Measurements from ENCODE around the gene STEAP2. TPM values are rescaled to one million over a fixed set of nuclear protein-coding genes. Genes with fewer than 3 reads are reported as not detected.

The STEAP2 gene
- total RNA-seq, 1 experiment from 2014 or later, result 13.4 TPM

GRCh38 chr7:90169891-90170290, 41.6 kb upstream of the STEAP2 start:
- no peaks in the 10 kb centered on the region; a peak in 2 of 4 replicates for H3K9me3 ChIP-seq (ENCODE audit: control insufficient read depth in 1 of 2, insufficient read depth in 1 of 2, low read depth in 1 of 2, low read length in 2 of 2)
- H3K27ac ChIP-seq (ENCODE audit: low read depth, low read length), result no peak overlapping the region
- ChIA-PET POLR2A (no interaction called here), RAD21 (ENCODE audit: low non-redundant PET in 1 of 2, low total read pairs in 2 of 2, uncharacterized antibody in 2 of 2, unreplicated experiment in 2 of 2) (no interaction called here), CTCF (no interaction called here)
- no peaks in the 10 kb centered on the region for H4K20me1 ChIP-seq (ENCODE audit: insufficient read depth)
- no peaks in the 10 kb centered on the region for H3K27me3 ChIP-seq (ENCODE audit: insufficient read depth, low read length)
- BruUV-seq (replicated peaks), result no TSS peak
- TF ChIP-seq EGR1 (IDR thresholded peaks at IDR 0.05; ENCODE audit: low read depth) (no peak), REST (IDR thresholded peaks at IDR 0.05; ENCODE audit: low read depth) (no peak), POLR2AphosphoS5 (IDR thresholded peaks at IDR 0.05; ENCODE audit: low read depth, low read length) (no peak), POLR2A (IDR thresholded peaks at IDR 0.05; ENCODE audit: borderline replicate concordance, extremely low read depth, insufficient read depth, insufficient read length) (no peak), EZH2phosphoT487 (IDR thresholded peaks at IDR 0.05; ENCODE audit: borderline replicate concordance) (no peak), JUND (IDR thresholded peaks at IDR 0.05) (no peak), EZH2 (IDR thresholded peaks at IDR 0.05) (no peak), SP1 (IDR thresholded peaks at IDR 0.05; ENCODE audit: low read depth) (no peak), CEBPB (IDR thresholded peaks at IDR 0.05; ENCODE audit: low read depth) (no peak), ZFX (IDR thresholded peaks at IDR 0.05) (no peak), RAD21 (IDR thresholded peaks at IDR 0.05; ENCODE audit: low read depth) (no peak), MAX (IDR thresholded peaks at IDR 0.05) (no peak), SRF (IDR thresholded peaks at IDR 0.05; ENCODE audit: low read depth) (no peak), YY1 (IDR thresholded peaks at IDR 0.05; ENCODE audit: extremely low read depth, insufficient replicate concordance, low read depth, low read length) (no peak), SIN3A (IDR thresholded peaks at IDR 0.05; ENCODE audit: low read depth) (no peak), ELF1 (IDR thresholded peaks at IDR 0.05; ENCODE audit: borderline replicate concordance, low read depth) (no peak)
- TF ChIP-seq, protein P1, sequence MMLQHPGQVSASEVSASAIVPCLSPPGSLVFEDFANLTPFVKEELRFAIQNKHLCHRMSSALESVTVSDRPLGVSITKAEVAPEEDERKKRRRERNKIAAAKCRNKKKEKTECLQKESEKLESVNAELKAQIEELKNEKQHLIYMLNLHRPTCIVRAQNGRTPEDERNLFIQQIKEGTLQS (IDR thresholded peaks at IDR 0.05), result no peak
- TF ChIP-seq, protein P2, sequence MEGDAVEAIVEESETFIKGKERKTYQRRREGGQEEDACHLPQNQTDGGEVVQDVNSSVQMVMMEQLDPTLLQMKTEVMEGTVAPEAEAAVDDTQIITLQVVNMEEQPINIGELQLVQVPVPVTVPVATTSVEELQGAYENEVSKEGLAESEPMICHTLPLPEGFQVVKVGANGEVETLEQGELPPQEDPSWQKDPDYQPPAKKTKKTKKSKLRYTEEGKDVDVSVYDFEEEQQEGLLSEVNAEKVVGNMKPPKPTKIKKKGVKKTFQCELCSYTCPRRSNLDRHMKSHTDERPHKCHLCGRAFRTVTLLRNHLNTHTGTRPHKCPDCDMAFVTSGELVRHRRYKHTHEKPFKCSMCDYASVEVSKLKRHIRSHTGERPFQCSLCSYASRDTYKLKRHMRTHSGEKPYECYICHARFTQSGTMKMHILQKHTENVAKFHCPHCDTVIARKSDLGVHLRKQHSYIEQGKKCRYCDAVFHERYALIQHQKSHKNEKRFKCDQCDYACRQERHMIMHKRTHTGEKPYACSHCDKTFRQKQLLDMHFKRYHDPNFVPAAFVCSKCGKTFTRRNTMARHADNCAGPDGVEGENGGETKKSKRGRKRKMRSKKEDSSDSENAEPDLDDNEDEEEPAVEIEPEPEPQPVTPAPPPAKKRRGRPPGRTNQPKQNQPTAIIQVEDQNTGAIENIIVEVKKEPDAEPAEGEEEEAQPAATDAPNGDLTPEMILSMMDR (IDR thresholded peaks at IDR 0.05 in 2 of 3, conservative IDR thresholded peaks at IDR 0.05 in 1 of 3; ENCODE audit: borderline replicate concordance in 1 of 3, insufficient read depth in 1 of 3, low read depth in 2 of 3, low read length in 2 of 3), result no peak
- TF ChIP-seq, protein P3, sequence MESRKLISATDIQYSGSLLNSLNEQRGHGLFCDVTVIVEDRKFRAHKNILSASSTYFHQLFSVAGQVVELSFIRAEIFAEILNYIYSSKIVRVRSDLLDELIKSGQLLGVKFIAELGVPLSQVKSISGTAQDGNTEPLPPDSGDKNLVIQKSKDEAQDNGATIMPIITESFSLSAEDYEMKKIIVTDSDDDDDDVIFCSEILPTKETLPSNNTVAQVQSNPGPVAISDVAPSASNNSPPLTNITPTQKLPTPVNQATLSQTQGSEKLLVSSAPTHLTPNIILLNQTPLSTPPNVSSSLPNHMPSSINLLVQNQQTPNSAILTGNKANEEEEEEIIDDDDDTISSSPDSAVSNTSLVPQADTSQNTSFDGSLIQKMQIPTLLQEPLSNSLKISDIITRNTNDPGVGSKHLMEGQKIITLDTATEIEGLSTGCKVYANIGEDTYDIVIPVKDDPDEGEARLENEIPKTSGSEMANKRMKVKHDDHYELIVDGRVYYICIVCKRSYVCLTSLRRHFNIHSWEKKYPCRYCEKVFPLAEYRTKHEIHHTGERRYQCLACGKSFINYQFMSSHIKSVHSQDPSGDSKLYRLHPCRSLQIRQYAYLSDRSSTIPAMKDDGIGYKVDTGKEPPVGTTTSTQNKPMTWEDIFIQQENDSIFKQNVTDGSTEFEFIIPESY (IDR thresholded peaks at IDR 0.05; ENCODE audit: extremely low read depth, insufficient replicate concordance, low read length), result no peak
- H3K9me2 ChIP-seq (ENCODE audit: insufficient read depth), result no peaks in the 10 kb centered on the region
- DNase-seq (ENCODE audit: low read depth, low spot score) (no peak), ATAC-seq (no peak)
- H3K79me2 ChIP-seq (ENCODE audit: insufficient read depth, low read length), result no peaks in the 10 kb centered on the region
- H2AFZ ChIP-seq (ENCODE audit: low read depth, low read length, poor library complexity, severe bottlenecking), result no peak overlapping the region
- H3K4me2 ChIP-seq (ENCODE audit: low read length), result no peak overlapping the region
- no peak overlapping the region for H3K9ac ChIP-seq (ENCODE audit: low read length)
- H3K4me1 ChIP-seq (ENCODE audit: control insufficient read depth in 1 of 2, insufficient read depth in 2 of 2, low read length in 2 of 2), result no peaks in the 10 kb centered on the region
- intact Hi-C loops (cut with micrococcal nuclease), result no loop called here
- H3K36me3 ChIP-seq (ENCODE audit: control insufficient read depth in 1 of 2, insufficient read depth in 2 of 2, low read length in 2 of 2), result no peaks in the 10 kb centered on the region
- H3K4me3 ChIP-seq (replicated peaks in 1 of 2; ENCODE audit: low read depth in 1 of 2, low read length in 2 of 2), result no peak overlapping the region

Measured in HCT116 (cell line).